ENCODE results near the gene CPSF3. TPM values are rescaled to one million over a fixed set of nuclear protein-coding genes. Genes with fewer than 3 reads are reported as not detected.

The CPSF3 gene
- total RNA-seq, 1 donor from 2014 or later, result 86.4 TPM

GRCh38 chr2:9451231-9451630, 27.8 kb downstream of the CPSF3 start:
- no peak for TF ChIP-seq CTCF (conservative IDR thresholded peaks at IDR 0.05)
- Mint-ChIP-seq H3K27ac (ENCODE audit: unreplicated experiment) (no peak overlapping the region), H3K9me3 (no peaks in the 10 kb centered on the region), H3K36me3 (ENCODE audit: low read depth) (peaks cover 6% of the 10 kb centered on the region), H3K27me3 (ENCODE audit: low read depth) (no peaks in the 10 kb centered on the region), H3K4me3 (no peak overlapping the region), H3K4me1 (no peaks in the 10 kb centered on the region)
- DNase-seq (ENCODE audit: low read depth, low spot score), result no peak

GRCh38 chr2:9460441-9461017, 37.1 kb downstream of the CPSF3 start:
- Mint-ChIP-seq H3K27ac (ENCODE audit: unreplicated experiment) (no peak overlapping the region), H3K4me1 (peaks cover 6% of the 10 kb centered on the region), H3K9me3 (no peaks in the 10 kb centered on the region), H3K36me3 (ENCODE audit: low read depth) (peaks cover 5% of the 10 kb centered on the region), H3K27me3 (ENCODE audit: low read depth) (no peaks in the 10 kb centered on the region), H3K4me3 (no peak overlapping the region)
- DNase-seq (ENCODE audit: low read depth, low spot score), result no peak
- no peak for TF ChIP-seq CTCF (conservative IDR thresholded peaks at IDR 0.05)

GRCh38 chr2:9461079-9461478, 37.6 kb downstream of the CPSF3 start:
- no peak overlapping the region for H3K27ac Mint-ChIP-seq (ENCODE audit: unreplicated experiment)
- no peaks in the 10 kb centered on the region for H3K27me3 Mint-ChIP-seq (ENCODE audit: low read depth)
- TF ChIP-seq CTCF (conservative IDR thresholded peaks at IDR 0.05), result no peak
- H3K4me3 Mint-ChIP-seq, result no peak overlapping the region
- no peak for DNase-seq (ENCODE audit: low read depth, low spot score)
- H3K36me3 Mint-ChIP-seq (ENCODE audit: low read depth), result peaks cover 10% of the 10 kb centered on the region
- H3K9me3 Mint-ChIP-seq, result no peaks in the 10 kb centered on the region
- peaks cover 6% of the 10 kb centered on the region for H3K4me1 Mint-ChIP-seq

GRCh38 chr2:9462313-9462712, 38.9 kb downstream of the CPSF3 start:
- no peak overlapping the region for H3K27ac Mint-ChIP-seq (ENCODE audit: unreplicated experiment)
- no peaks in the 10 kb centered on the region for H3K27me3 Mint-ChIP-seq (ENCODE audit: low read depth)

GRCh38 chr2:9462886-9463697, 39.6 kb downstream of the CPSF3 start:
- no peaks in the 10 kb centered on the region for H3K9me3 Mint-ChIP-seq
- no peak overlapping the region for H3K4me3 Mint-ChIP-seq
- H3K27ac Mint-ChIP-seq (ENCODE audit: unreplicated experiment), result no peak overlapping the region
- no peak for DNase-seq (ENCODE audit: low read depth, low spot score)
- H3K27me3 Mint-ChIP-seq (ENCODE audit: low read depth), result no peaks in the 10 kb centered on the region
- peaks cover 6% of the 10 kb centered on the region for H3K4me1 Mint-ChIP-seq
- peaks cover 16% of the 10 kb centered on the region for H3K36me3 Mint-ChIP-seq (ENCODE audit: low read depth)
- no peak for TF ChIP-seq CTCF (conservative IDR thresholded peaks at IDR 0.05)

More at GRCh38 chr2:9462313-9462712, 38.9 kb downstream of the CPSF3 start:
- H3K36me3 Mint-ChIP-seq (ENCODE audit: low read depth), result peaks cover 16% of the 10 kb centered on the region
- TF ChIP-seq CTCF (conservative IDR thresholded peaks at IDR 0.05), result no peak
- H3K4me3 Mint-ChIP-seq, result no peak overlapping the region
- DNase-seq (ENCODE audit: low read depth, low spot score), result no peak
- H3K4me1 Mint-ChIP-seq, result peaks cover 6% of the 10 kb centered on the region
- no peaks in the 10 kb centered on the region for H3K9me3 Mint-ChIP-seq
